DOHH2 (cell line): ENCODE measurements around the gene OXSR1.

ENCODE experiments used
- H3F3A ChIP-seq: fragments of 200-600 bp; sonication (generic), shearing (Covaris generic); 2 replicates; pipeline ENCODE4 v1.6.0; 2016; ENCODE audit warnings: antibody characterized with exemption, mild to moderate bottlenecking; ENCODE audit not compliant: control insufficient read depth, insufficient read depth
- H3K27ac ChIP-seq: fragments of 200-600 bp; sonication (generic); 2 replicates; pipeline ENCODE4 v1.5.1; 2014; ENCODE audit warnings: low read depth, mild to moderate bottlenecking, low read length, moderate library complexity
- H3K27me3 ChIP-seq: fragments of 200-600 bp; sonication (generic); 2 replicates; pipeline ENCODE4 v1.6.1; 2014; ENCODE audit warnings: mild to moderate bottlenecking, low read length, mixed read lengths; ENCODE audit not compliant: control insufficient read depth
- H3K36me3 ChIP-seq: fragments of 200-600 bp; sonication (generic); 2 replicates; pipeline ENCODE4 v1.6.1; 2014; ENCODE audit warnings: mild to moderate bottlenecking, low read length, moderate library complexity, mixed read lengths; ENCODE audit not compliant: control insufficient read depth
- H3K4me1 ChIP-seq: fragments of 200-600 bp; sonication (generic); 2 replicates; pipeline ENCODE4 v1.6.1; 2014; ENCODE audit warnings: mild to moderate bottlenecking, low read length, mixed read lengths; ENCODE audit not compliant: control insufficient read depth
- H3K4me2 ChIP-seq: fragments of 200-600 bp; sonication (generic); 2 replicates; pipeline ENCODE4 v1.6.0; 2014; ENCODE audit warnings: mild to moderate bottlenecking, low read length, moderate library complexity
- H3K4me3 ChIP-seq: fragments of 200-600 bp; sonication (generic); 2 replicates; pipeline ENCODE4 v1.5.1; 2014; ENCODE audit warnings: mild to moderate bottlenecking, low read length, mixed read lengths
- H3K79me2 ChIP-seq: fragments of 200-600 bp; sonication (generic); 2 replicates; pipeline ENCODE4 v1.6.1; 2014; ENCODE audit warnings: mild to moderate bottlenecking, low read length, mixed read lengths; ENCODE audit not compliant: control insufficient read depth
- H3K9me2 ChIP-seq: fragments of 200-600 bp; sonication (generic); replicated peaks from 2 replicates; pipeline ENCODE4 v1.6.1; 2014; ENCODE audit warnings: mild to moderate bottlenecking, low read length, mixed read lengths; ENCODE audit not compliant: control insufficient read depth
- H3K9me3 ChIP-seq: fragments of 200-600 bp; sonication (generic); 2 replicates; pipeline ENCODE4 v1.6.1; 2014; ENCODE audit warnings: antibody characterized with exemption, low read length, mixed read lengths; ENCODE audit not compliant: control insufficient read depth, insufficient read depth
- H4K20me1 ChIP-seq: fragments of 200-600 bp; sonication (generic); 2 replicates; pipeline ENCODE4 v1.6.0; 2014; ENCODE audit warnings: low read depth, mild to moderate bottlenecking, antibody characterized with exemption, low read length, moderate library complexity; ENCODE audit not compliant: control insufficient read depth, insufficient read depth
- EZH2phosphoT487 ChIP-seq: fragments of 200-600 bp; sonication (generic); IDR thresholded peaks from 2 replicates; pipeline ENCODE4 v1.6.1; 2017; ENCODE audit warnings: borderline replicate concordance, mild to moderate bottlenecking, antibody characterized with exemption, low read length, moderate library complexity, mixed read lengths
- TF ChIP-seq, protein P1 (sequence below): fragments of 200-600 bp; sonication (generic); IDR thresholded peaks from one replicate; pipeline ENCODE4 v1.5.1; 2014; ENCODE audit warnings: antibody characterized with exemption, mild to moderate bottlenecking, low read depth, low read length; ENCODE audit not compliant: poor library complexity, severe bottlenecking

OXSR1 gene

DNA sequence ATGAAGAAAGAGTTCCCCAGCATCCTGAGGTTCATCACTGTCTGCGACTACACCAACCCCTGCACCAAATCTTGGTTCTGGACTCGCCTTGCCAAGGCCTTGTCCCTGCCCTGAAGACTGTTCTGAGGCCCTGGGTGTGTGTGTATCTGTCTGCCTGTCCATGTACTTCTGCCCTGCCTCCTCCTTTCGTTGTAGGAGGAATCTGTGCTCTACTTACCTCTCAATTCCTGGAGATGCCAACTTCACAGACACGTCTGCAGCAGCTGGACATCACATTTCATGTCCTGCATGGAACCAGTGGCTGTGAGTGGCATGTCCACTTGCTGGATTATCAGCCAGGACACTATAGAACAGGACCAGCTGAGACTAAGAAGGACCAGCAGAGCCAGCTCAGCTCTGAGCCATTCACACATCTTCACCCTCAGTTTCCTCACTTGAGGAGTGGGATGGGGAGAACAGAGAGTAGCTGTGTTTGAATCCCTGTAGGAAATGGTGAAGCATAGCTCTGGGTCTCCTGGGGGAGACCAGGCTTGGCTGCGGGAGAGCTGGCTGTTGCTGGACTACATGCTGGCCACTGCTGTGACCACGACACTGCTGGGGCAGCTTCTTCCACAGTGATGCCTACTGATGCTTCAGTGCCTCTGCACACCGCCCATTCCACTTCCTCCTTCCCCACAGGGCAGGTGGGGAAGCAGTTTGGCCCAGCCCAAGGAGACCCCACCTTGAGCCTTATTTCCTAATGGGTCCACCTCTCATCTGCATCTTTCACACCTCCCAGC lies 24.0 kb upstream of the OXSR1 start:
- H3K4me1 ChIP-seq = peaks cover 33% of the 10 kb centered on the region
- peaks cover 33% of the 10 kb centered on the region for H3K79me2 ChIP-seq
- no peak overlapping the region for H3K27ac ChIP-seq
- peaks cover 4% of the 10 kb centered on the region; the same call in 1 of the 2 replicates for H3K9me3 ChIP-seq
- H3K27me3 ChIP-seq = no peaks in the 10 kb centered on the region
- no peaks in the 10 kb centered on the region for H3K9me2 ChIP-seq
- no peak for TF ChIP-seq EZH2phosphoT487
- TF ChIP-seq, protein P1, sequence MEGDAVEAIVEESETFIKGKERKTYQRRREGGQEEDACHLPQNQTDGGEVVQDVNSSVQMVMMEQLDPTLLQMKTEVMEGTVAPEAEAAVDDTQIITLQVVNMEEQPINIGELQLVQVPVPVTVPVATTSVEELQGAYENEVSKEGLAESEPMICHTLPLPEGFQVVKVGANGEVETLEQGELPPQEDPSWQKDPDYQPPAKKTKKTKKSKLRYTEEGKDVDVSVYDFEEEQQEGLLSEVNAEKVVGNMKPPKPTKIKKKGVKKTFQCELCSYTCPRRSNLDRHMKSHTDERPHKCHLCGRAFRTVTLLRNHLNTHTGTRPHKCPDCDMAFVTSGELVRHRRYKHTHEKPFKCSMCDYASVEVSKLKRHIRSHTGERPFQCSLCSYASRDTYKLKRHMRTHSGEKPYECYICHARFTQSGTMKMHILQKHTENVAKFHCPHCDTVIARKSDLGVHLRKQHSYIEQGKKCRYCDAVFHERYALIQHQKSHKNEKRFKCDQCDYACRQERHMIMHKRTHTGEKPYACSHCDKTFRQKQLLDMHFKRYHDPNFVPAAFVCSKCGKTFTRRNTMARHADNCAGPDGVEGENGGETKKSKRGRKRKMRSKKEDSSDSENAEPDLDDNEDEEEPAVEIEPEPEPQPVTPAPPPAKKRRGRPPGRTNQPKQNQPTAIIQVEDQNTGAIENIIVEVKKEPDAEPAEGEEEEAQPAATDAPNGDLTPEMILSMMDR = no peak
- peaks cover 41% of the 10 kb centered on the region for H3K36me3 ChIP-seq
- no peak overlapping the region for H3K4me3 ChIP-seq
- peaks cover 2% of the 10 kb centered on the region; the same call in 1 of the 2 replicates for H3F3A ChIP-seq
- H3K4me2 ChIP-seq = no peak overlapping the region
- H4K20me1 ChIP-seq = 0 out of 2 replicates have a peak, but pooled peaks cover under 1% of the 10 kb centered on the region

DNA sequence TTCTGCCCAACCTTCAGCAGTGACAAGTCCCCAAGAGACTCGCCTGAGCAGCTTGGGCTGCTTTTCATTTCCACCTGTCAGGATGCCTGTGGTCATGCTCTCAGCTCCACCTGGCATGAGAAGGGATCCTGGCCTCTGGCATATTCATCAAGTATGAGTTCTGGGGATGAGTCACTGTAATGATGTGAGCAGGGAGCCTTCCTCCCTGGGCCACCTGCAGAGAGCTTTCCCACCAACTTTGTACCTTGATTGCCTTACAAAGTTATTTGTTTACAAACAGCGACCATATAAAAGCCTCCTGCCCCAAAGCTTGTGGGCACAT lies 23.4 kb upstream of the OXSR1 start:
- peaks cover 8% of the 10 kb centered on the region; the same call in 1 of the 2 replicates for H3K9me3 ChIP-seq
- H3K27ac ChIP-seq = no peak overlapping the region
- no peak overlapping the region for H3K4me3 ChIP-seq
- H3K79me2 ChIP-seq = peaks cover 28% of the 10 kb centered on the region
- H3K4me2 ChIP-seq = no peak overlapping the region
- peaks cover 6% of the 10 kb centered on the region for H3F3A ChIP-seq
- peaks cover 33% of the 10 kb centered on the region for H3K4me1 ChIP-seq
- TF ChIP-seq, protein P1 = no peak
- TF ChIP-seq EZH2phosphoT487 = no peak
- H3K9me2 ChIP-seq = no peaks in the 10 kb centered on the region
- no peaks in the 10 kb centered on the region for H4K20me1 ChIP-seq
- H3K36me3 ChIP-seq = peaks cover 36% of the 10 kb centered on the region
- H3K27me3 ChIP-seq = no peaks in the 10 kb centered on the region

DNA sequence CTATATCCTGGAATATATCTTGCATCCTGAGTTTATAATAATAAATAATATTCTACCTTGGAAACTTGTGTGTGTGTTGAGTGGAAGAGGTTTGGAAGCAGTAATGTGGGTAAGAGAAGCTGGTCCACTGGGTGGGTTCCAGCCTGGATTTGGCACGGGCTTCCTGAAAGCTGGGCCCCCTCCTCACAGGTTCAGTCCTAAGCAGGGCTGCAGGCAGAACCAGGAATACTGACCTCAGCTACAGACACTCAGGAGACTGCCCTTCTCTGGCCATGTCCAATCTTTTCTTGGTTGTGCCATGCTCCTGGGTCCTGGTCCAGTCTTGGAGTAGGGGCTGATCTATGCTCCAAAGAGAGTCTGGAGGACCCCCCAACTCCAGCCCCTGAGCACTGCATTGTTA lies 22.4 kb upstream of the OXSR1 start:
- Histone ChIP-seq H4K20me1 (no peaks in the 10 kb centered on the region), H3F3A (peaks cover 9% of the 10 kb centered on the region), H3K36me3 (peaks cover 36% of the 10 kb centered on the region), H3K4me1 (peaks cover 34% of the 10 kb centered on the region), H3K4me2 (no peak overlapping the region), H3K4me3 (no peak overlapping the region), H3K9me3 (peaks cover 15% of the 10 kb centered on the region; the same call in 1 of the 2 replicates), H3K9me2 (no peaks in the 10 kb centered on the region), H3K79me2 (peaks cover 21% of the 10 kb centered on the region), H3K27me3 (no peaks in the 10 kb centered on the region), H3K27ac (no peak overlapping the region)
- TF ChIP-seq EZH2phosphoT487 = no peak
- TF ChIP-seq, protein P1 = no peak
